GM12873 (cell line): ENCODE data around the gene SNCG.

Source experiments
- TF ChIP-seq, protein P1 (sequence below): IDR thresholded peaks from 2 replicates; pipeline ENCODE4 v1.5.1; 2012; ENCODE audit warnings: low read depth, mild to moderate bottlenecking, moderate library complexity, low read length, control low read depth; ENCODE audit not compliant: insufficient read depth; ENCODE audit errors: missing control alignments

SNCG gene

DNA sequence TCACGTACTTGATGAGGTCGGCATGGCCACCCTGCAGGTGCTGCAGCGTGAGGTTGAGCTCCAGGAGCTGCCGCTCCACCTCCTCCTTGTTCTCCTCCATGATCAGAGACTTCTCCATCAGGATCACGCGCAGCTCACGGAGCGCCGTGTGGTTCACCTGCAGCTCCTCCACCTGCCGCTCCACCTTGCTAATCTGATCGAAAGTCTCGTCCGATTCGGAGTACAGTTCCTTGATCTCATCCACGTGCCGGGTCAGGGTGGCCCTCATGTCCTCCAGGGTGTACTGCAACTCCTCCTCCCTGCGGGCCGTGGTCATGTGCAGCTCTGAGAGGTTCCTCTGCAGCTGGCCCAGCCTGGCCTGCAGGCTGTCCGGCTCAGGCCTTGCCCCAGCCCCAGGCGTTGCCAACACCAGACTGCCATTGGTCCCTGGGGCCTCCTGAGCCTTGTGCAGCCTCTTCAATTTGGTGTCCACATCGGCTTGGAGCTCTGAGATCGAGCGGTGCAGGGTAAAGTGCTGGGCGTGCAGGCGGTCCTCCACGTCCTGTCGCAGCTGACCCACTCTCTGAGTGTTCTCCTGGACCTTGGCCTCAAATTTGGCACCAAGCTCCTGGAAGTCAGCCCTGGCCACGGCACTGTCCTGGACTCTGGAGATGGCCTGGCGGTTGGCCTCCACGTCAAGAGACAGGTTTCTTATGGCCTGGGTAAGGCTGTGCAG lies 14.9 kb upstream of the SNCG start:
- TF ChIP-seq, protein P1, sequence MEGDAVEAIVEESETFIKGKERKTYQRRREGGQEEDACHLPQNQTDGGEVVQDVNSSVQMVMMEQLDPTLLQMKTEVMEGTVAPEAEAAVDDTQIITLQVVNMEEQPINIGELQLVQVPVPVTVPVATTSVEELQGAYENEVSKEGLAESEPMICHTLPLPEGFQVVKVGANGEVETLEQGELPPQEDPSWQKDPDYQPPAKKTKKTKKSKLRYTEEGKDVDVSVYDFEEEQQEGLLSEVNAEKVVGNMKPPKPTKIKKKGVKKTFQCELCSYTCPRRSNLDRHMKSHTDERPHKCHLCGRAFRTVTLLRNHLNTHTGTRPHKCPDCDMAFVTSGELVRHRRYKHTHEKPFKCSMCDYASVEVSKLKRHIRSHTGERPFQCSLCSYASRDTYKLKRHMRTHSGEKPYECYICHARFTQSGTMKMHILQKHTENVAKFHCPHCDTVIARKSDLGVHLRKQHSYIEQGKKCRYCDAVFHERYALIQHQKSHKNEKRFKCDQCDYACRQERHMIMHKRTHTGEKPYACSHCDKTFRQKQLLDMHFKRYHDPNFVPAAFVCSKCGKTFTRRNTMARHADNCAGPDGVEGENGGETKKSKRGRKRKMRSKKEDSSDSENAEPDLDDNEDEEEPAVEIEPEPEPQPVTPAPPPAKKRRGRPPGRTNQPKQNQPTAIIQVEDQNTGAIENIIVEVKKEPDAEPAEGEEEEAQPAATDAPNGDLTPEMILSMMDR = no peak

DNA sequence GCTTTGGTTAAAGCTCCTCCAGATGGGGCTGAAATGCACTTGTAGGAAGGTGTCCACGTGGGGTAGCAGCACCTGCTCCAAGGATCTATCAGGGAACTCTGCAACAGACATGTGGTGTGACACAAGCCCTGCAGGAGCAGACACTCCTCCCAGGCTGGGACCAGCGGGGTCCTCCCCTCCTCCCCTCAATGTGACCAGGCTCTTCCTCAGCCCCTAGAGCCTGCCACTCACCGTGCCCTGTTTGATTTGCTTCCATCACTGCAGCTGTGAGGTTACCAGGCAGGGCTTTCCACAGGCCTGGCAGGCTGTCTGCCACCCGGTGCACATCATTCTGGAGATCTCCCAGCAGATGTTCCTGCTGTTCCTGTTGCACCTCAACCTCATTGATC lies 14.4 kb upstream of the SNCG start:
- TF ChIP-seq, protein P1 = no peak

DNA sequence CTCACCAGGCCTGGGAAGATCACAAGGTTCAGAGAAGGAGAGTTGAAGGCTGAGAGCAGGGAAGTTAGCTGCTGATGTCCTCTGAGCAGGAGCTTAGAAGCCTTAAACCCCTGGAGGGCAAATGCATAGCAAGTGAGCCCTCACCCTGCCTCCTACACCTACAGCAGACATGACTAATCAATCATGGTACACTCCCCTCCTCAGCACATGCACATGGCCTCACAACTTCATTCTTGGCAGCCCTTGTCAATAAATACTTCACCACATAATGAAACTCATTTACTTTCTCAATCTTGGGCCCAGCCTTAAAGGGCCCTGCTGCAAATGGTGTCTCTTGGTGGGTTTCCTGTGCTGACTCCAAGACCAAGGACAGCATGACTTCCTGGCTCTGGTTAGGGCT lies 13.9 kb upstream of the SNCG start:
- TF ChIP-seq, protein P1 = no peak

DNA sequence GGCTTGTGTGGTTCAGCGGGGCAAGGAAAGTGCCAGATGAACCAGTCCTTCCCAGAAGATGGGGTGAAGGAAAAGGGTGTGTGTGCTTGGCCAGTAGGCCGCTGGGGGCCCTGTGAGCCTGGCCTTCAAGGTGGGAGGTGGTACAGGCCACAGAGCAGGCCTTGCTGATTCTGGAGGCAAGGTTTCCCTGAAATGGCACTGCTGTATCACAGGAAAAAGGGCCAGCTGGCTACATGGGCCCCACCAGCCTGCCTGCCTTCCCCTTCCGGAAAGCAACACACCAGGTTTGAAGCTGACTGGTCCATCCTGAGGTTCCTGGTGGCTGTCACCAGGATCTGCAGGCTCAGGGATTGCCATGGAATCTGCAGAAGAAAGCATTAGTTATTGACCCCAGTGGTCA lies 13.5 kb upstream of the SNCG start:
- TF ChIP-seq, protein P1 = no peak

DNA sequence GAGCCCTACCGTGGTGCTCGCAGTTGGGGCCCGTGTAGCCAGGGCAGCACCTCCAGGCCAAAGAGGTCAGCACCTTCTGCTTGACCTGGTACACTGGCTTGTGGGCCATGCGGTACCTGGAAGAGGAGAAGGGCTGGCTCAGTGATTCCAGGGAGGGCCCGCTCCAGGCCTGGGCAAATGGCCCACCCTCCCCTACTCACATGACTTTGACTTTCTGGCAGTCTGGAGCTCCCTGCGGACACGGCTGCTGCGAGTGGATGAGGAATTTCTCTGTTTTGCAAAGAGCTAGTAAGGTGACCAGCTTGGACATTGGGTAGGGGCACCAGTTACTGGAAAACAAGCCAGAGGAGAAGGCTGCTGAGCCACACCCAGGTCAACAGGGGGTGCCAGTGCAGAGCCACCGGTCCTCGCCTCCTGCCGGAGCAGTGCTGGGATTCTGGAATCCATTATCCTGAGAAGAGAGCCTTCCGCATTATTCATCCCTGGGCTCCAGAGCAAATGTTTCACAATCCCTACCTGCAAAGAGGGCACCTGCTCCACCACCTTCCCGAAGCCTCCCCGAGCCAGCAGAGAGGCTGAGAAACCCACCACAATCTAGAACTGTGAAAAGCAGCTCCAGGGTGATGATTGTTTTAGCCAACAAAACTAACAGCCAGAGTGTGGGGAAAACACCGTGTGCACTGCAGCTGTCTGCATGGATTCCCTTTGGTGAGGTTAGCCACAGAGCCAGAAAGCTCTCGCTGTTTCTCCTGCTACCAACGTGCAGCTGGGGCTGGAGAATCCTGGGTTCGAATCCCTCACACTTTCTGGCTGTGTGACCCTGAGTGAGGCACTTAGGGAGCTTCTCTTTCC lies 12.8 kb upstream of the SNCG start:
- TF ChIP-seq, protein P1 = peak; percentile 10

DNA sequence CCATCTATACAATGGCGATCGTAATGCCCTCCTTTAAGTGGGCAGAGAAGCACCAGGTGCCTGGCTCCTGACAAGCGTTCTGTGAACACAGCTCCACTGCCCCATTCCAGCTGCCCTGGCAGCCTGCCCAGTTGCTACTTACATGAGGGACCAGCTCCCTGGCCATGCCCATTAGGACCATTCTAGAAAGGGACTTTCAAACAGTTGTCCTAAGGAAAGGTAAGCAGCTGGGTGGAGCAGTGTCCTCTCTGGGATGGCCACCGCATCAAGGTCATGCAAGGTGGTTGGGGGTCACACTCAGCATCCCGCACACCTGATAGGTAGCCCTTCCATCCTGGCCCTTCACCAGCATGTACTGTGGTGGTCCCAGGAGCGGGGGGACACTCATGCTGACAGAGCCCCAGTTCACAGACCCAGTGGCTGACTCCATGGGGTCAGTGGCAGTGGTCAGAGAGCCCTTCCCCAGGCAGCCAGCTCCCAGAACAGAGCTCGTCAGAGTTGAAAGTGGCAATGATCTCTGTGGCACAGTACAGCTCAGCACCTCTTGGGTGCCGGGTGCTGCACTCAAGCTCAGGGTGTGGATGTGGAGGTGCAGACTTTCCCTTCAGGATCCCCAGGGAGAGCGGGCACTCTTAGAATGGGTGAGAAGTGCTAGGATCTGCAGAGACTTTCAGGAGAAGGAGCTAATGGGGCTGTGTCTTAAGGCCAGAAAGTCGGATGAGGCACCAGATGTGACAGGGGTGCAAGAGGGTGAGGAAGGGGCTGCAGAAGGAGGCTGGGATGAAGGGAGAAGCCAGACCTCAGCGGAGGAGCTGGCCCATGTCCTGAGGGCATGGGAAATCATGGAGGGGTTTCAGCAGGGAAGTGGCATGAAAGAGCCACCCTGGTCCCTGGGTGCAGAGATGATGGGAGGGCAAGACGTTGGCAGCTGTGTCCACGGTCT lies 11.9 kb upstream of the SNCG start:
- TF ChIP-seq, protein P1 = no peak
